Activated CD8-positive, alpha-beta T cell treated with anti-CD3 and anti-CD28 coated beads for 36 hours (primary cell): Measurements from ENCODE around the gene PTPN13. TPM values are rescaled to one million over a fixed set of nuclear protein-coding genes. Genes with fewer than 3 reads are reported as not detected.

Experiments used
- ATAC-seq: fragments of 200-7000 bp; cut with Tn5 transposase; one replicate; pipeline ENCODE4 v1.10.0; 2021; ENCODE audit warnings: mild to moderate bottlenecking, moderate library complexity
- CTCF ChIA-PET: fragments of 350-600 bp; sonication (Branson Sonifier 250); formaldehyde crosslinking; loops from one replicate; lab custom pipeline; 2021; ENCODE audit warnings: antibody characterized with exemption; lab: Charles Lee
- POLR2A ChIA-PET: fragments of 350-600 bp; sonication (Branson Sonifier 250); formaldehyde crosslinking; loops from one replicate; lab custom pipeline; 2021; ENCODE audit warnings: antibody characterized with exemption; lab: Charles Lee
- DNase-seq: peaks from one replicate; pipeline ENCODE4 v3.0.0-alpha.2; 2020
- H3K27ac Mint-ChIP-seq: one replicate; pipeline ENCODE4 v1.8.0; 2021; ENCODE audit warnings: mild to moderate bottlenecking, mixed read lengths
- H3K27me3 Mint-ChIP-seq: one replicate; pipeline ENCODE4 v1.8.0; 2021; ENCODE audit warnings: mixed read lengths
- H3K36me3 Mint-ChIP-seq: one replicate; pipeline ENCODE4 v1.8.0; 2021; ENCODE audit warnings: low read depth, mixed read lengths
- H3K4me1 Mint-ChIP-seq: one replicate; pipeline ENCODE4 v1.8.0; 2021; ENCODE audit warnings: low read depth, mixed read lengths
- H3K4me3 Mint-ChIP-seq: one replicate; pipeline ENCODE4 v1.8.0; 2021; ENCODE audit warnings: mild to moderate bottlenecking, moderate library complexity, mixed read lengths
- H3K9me3 Mint-ChIP-seq: one replicate; pipeline ENCODE4 v1.8.0; 2021; ENCODE audit warnings: mixed read lengths
- CTCF ChIP-seq: fragments of 200-600 bp; IDR thresholded peaks from one replicate; pipeline ENCODE4 v1.8.0; 2022; ENCODE audit warnings: antibody characterized with exemption, mild to moderate bottlenecking
- intact Hi-C: fragments of 100-400 bp; cut with micrococcal nuclease; formaldehyde crosslinking; loops from one replicate; pipeline ENCODE4 v1.10.0; 2022
- total RNA-seq, 2 experiments: library from RNA; stranded (reverse); gene quantifications; one replicate each; pipeline ENCODE4 v1.2.3, GENCODE V29; 2021

PTPN13 gene
- total RNA-seq, 2 experiments from 2014 or later, result 0.27 to 0.38 TPM

GRCh38 chr4:86675548-86675947 is 81.4 kb downstream of the PTPN13 start:
- intact Hi-C loops, result no loop called here
- CTCF ChIA-PET, result no interaction called here
- Mint-ChIP-seq H3K9me3 (no peaks in the 10 kb centered on the region), H3K36me3 (no peaks in the 10 kb centered on the region), H3K27ac (no peak overlapping the region), H3K4me1 (no peaks in the 10 kb centered on the region), H3K27me3 (peaks cover 4% of the 10 kb centered on the region), H3K4me3 (no peak overlapping the region)
- POLR2A ChIA-PET, result no interaction called here
- no peak for ATAC-seq
- no peak for TF ChIP-seq CTCF
- DNase-seq, result no peak

GRCh38 chr4:86678796-86679195 is 84.7 kb downstream of the PTPN13 start:
- Mint-ChIP-seq H3K27ac (no peak overlapping the region), H3K36me3 (no peaks in the 10 kb centered on the region), H3K27me3 (peaks cover 2% of the 10 kb centered on the region), H3K9me3 (no peaks in the 10 kb centered on the region), H3K4me3 (no peak overlapping the region), H3K4me1 (no peaks in the 10 kb centered on the region)
- ATAC-seq, result no peak
- ChIA-PET CTCF (no interaction called here), POLR2A (no interaction called here)
- TF ChIP-seq CTCF, result no peak
- DNase-seq, result no peak
- intact Hi-C loops, result no loop called here

- H3K4me1 Mint-ChIP-seq, result no peaks in the 10 kb centered on the region
- H3K27me3 Mint-ChIP-seq, result peaks cover 2% of the 10 kb centered on the region
- ATAC-seq, result no peak
- no peak for DNase-seq
- no peak overlapping the region for H3K4me3 Mint-ChIP-seq
- H3K36me3 Mint-ChIP-seq, result no peaks in the 10 kb centered on the region
- H3K27ac Mint-ChIP-seq, result no peak overlapping the region
- ChIA-PET POLR2A (no interaction called here), CTCF (interaction anchor here (1.0 kb wide), 1 partner anchor 184 kb away, joined by 4 read pairs; no protein-coding TSS in a partner anchor)
- intact Hi-C loops, result no loop called here
- H3K9me3 Mint-ChIP-seq, result no peaks in the 10 kb centered on the region
- TF ChIP-seq CTCF, result no peak
Observed at GRCh38 chr4:86679441-86679840, 85.3 kb downstream of the PTPN13 start.

GRCh38 chr4:86683167-86683566 is 89.1 kb downstream of the PTPN13 start:
- H3K27me3 Mint-ChIP-seq, result peaks cover 1% of the 10 kb centered on the region
- intact Hi-C loops, result no loop called here
- H3K36me3 Mint-ChIP-seq, result no peaks in the 10 kb centered on the region
- no peak for ATAC-seq
- H3K9me3 Mint-ChIP-seq, result no peaks in the 10 kb centered on the region
- ChIA-PET POLR2A (no interaction called here), CTCF (no interaction called here)
- no peak for TF ChIP-seq CTCF
- no peak overlapping the region for H3K27ac Mint-ChIP-seq
- DNase-seq, result no peak
- no peaks in the 10 kb centered on the region for H3K4me1 Mint-ChIP-seq
- H3K4me3 Mint-ChIP-seq, result no peak overlapping the region

- no peak for DNase-seq
- Mint-ChIP-seq H3K9me3 (no peaks in the 10 kb centered on the region), H3K4me3 (no peak overlapping the region), H3K27ac (no peak overlapping the region), H3K4me1 (no peaks in the 10 kb centered on the region), H3K36me3 (no peaks in the 10 kb centered on the region), H3K27me3 (peaks cover 1% of the 10 kb centered on the region)
- TF ChIP-seq CTCF, result no peak
- intact Hi-C loops, result no loop called here
- POLR2A ChIA-PET, result no interaction called here
- CTCF ChIA-PET, result no interaction called here
- ATAC-seq, result no peak
Observed at GRCh38 chr4:86683983-86684382, 89.9 kb downstream of the PTPN13 start.
